A673 (cell line): ENCODE measurements around the gene C1orf159.

Experiments
- CTCF ChIP-seq: fragments of 300-800, 200-600 bp; sonication (generic); conservative IDR thresholded peaks from 2 replicates; pipeline ENCODE4 v1.5.1; 2017; ENCODE audit warnings: low read depth, mild to moderate bottlenecking, antibody characterized with exemption, low read length, moderate library complexity, mixed read lengths
- EZH2 ChIP-seq: fragments of 200-600 bp; sonication (generic); IDR thresholded peaks from 2 replicates; pipeline ENCODE4 v1.6.1; 2017; ENCODE audit warnings: borderline replicate concordance, low read depth, mild to moderate bottlenecking, mixed read lengths, antibody characterized with exemption, low read length; ENCODE audit not compliant: poor library complexity, severe bottlenecking

DNA sequence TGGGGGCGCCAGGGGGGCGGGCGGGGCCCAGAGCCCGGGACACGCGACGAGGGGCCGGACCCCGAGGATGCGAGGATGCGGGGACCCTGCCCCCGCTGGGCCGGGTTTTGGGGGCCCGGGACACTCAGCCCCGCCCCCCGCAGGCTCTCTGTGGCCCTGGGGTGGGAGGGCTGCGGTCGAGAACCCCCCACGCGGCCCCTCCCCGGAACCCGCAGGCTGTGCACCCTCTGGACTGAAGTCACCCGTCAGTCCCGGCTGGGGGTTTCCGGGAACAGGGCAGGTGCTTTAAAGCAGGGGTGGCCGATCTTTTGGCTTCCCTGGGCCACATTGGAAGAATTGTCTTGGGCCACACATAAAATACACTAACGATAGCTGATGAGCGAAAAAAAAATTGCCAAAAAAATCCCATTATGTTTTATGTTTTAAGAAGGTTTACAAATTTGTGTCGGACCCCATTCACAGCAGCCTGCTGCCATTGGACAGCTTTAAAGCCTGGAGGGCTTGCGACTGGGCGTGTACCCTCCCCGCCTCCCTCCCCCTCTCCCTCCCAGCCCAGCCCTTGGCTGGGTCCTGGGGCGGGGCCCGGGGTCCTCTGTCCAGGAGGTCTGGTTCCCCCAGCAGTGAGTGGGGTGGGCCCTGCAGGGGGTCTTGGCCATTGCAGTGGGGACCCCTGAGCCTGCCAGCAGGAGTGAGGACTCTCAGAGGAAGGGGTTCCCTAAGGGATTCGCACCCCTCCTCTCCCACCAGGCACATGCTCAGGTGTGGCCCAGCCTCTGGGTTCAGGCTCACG lies 21.6 kb upstream of the C1orf159 start:
- no peak for TF ChIP-seq CTCF
- TF ChIP-seq EZH2, result no peak
